Medulla oblongata (tissue), 1 donor: ENCODE data around the gene SERPINA5.
"Not testable (repeated sequence)": the region's sequence is repeated elsewhere in the genome, so short reads cannot be mapped to it uniquely, and the experiment has no call there.

Experiments used
- DNase-seq: peaks from one replicate; pipeline ENCODE4 v3.0.0-alpha.2; 2015; ENCODE audit errors: extremely low spot score

SERPINA5 gene

DNA sequence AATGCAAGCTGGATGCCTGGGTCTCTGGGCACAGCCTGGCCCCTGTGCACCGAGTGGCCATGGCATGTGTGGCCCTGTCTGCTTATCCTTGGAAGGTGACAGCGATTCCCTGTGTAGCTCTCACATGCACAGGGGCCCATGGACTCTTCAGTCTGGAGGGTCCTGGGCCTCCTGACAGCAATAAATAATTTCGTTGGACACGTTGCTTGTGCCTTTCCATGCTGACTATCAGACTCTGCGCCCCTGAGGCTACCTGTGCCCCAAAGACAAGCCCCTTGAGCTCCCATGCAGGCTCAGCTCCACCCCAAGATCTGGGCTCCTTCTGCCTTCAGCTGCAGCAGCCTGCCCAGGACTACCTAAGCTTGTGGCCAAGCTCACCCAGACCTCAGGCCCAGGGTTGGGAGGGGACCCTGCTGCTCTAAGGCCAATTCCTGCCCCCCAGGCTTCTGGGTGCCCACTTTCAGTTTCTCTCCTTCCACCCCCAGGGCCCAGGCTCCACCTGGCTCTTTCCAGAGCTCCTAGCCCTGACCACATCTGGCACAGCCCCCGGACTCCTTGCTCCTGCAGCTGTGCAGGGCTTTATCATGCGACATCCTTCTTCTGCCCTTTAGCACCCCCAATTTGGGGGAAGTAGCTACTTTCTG is 42.8 kb downstream of the SERPINA5 start:
- DNase-seq = no peak

DNA sequence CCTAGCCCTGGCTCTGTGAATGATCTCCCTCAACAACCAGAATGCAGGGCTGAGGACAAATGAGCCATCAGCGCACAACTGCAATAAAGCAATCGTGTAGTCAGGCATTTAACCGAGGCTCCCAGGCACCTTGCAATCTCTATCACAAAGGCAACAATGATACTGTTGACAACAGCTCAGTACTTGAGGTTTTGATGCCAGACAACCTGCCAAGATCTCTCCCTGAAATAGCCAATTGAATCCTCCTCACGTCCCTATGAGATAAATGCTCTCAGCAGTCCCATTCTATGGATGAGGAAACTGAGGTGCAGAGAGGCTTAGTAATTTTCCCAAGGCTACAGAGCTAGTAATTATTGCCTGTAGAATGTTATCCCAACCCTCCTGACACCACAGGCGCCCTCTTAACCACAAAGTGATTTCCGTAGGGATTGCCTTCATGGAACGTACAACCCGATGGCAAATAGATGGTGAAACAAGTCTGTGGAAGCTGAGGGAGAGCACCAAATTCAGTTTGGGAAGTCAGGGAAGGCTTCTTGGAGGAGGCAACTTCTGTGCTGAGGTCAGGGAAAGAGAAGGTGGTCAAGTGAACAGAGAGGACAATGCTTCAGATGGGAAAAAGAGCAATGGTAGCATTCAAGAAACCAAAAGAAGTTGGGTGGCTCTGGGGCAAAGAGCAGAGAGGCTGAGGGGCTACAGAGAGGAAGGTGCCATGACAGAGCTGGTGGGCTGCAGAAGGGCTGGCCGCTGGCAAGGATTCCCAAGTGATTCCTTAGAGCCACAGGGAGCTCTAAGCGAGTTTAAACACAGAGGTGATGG is 43.5 kb downstream of the SERPINA5 start:
- no peak for DNase-seq

DNA sequence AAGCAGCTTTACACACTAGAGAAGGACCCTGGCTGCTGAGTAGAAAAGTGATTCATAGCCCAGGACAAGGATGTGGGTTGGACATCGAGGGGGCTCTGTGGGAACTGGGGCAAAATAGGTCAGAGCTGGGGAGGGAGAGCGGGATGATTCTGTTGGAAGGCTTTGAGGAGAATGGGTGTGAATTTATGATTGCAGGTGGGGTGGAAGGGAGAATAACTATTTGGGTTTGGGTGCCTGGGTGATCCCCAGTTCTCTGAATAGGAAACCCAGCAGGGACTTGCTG is 44.1 kb downstream of the SERPINA5 start:
- DNase-seq = no peak

DNA sequence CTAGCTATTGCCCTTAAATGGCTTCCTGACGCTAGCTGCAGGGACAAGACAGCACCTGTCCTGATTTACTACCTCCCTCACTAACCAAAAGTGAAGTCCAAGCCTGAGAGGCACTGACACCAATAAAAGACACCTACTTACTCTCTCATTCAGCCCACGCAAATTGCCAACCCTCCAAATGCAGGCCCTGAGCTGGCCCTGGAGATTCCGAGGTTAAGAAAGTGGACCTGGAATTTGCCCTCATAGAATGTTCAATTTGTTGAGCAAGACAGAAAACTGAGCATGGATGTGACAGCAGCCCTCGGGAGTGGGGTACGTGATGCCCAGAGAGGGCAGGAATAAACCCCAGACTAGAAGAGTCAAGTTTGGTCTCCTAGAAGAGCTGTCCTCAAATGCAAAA is 47.4 kb downstream of the SERPINA5 start:
- no peak for DNase-seq

DNA sequence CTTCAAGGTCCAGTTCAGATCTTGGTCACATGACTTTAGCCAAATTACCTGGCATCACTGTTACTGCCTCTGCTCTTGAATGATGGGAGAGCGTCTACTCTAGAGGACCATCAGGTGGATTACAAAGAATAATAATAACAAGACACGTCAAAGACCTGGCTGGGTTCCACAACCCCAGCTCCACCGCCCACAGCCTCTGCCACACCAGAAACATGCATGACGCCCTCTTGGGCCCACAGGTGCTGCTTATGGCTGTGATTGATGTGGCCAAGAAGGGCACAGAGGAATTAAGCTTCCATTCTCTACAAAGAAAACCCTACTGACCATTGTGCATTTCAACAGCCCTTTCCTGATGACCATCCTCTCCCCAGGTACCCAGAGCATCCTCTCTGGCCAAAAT is 49.2 kb downstream of the SERPINA5 start:
- DNase-seq = no peak

DNA sequence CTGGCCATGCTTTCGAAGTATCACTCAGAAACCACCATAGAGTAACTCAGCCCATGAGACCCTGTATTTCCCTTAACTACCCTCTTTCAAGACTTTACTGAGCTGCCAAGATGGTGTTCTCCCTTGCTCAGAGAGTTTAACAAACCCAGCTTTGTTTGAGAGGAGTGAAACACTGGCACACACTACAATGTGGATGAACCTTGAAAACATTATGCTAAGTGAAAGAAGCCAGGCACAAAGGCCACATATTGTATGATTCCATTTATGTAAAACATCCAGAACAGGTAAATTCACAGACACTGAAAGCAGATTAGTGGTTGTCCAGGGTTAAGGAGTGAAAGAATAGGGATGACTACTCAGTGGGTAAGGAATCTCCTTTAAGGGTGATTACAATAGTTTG is 49.8 kb downstream of the SERPINA5 start:
- no peak for DNase-seq

DNA sequence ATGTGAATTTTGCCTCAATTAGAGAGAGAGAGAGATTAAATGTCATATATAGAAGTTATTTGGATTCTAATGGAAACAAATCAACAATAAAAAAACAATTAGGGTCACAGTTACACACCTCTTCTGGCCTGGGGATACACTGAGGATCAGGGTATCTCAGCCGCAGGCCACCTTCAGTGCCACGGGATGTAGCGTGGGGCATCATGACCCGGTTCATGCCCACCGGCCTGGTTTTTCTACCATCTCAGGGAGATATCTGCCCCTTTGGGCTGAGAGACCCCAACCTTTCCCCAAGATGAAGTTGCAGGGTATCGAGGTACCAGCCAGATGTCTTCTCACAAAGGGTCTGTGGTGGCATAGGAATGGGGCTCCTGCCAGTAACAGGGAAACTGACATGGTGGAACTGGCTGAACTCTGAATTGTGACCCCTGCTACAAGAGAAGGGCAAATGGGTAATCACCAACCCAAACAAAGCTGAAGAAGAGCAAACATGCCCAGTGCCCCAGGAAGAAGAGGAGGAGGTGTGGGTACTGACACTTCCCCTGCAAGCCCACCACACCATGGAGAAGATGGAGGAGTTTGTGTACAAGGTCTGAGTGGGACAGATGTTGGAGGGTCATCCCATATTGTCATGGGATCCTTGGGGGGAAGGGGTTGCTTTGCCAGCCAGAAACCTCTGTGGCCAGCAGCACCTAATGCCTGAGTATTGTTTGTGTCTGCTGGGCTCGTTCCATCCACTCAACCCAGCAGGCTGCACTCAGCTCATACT is 50.5 kb downstream of the SERPINA5 start:
- no peak for DNase-seq

DNA sequence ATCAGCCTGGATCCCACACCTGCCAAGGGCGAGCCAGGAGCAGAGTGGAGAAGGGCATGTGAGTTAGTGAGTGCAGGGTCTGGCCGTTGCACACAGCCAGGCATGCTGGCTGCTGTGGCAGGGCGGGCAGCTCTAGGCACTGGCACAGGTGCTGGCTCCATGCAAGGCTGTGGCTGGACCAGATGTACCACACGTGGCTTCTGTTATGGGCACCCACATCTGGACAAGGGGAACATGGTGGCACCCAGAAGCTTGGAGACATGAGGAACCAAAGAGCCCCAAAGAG is 51.0 kb downstream of the SERPINA5 start:
- no peak for DNase-seq

DNA sequence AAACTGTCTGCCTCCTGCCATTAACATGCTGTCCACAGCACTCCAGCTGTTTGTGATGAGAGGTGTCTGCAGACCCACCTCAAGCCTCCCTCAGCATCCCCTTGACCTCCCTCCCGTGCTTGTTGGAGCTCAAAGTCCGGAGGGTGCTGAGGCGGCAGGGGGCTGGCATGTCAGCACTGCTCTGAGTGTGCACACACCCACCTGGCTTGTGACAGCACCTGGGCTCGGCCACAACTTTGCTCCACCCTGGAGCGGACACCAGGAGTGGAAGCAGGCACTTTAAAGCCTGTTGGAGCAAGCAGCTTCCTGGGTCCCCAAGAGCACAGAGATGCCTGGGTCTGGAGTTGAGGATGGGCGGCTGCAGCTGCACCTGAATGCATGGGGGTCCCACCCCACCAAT is 51.9 kb downstream of the SERPINA5 start:
- no peak for DNase-seq

DNA sequence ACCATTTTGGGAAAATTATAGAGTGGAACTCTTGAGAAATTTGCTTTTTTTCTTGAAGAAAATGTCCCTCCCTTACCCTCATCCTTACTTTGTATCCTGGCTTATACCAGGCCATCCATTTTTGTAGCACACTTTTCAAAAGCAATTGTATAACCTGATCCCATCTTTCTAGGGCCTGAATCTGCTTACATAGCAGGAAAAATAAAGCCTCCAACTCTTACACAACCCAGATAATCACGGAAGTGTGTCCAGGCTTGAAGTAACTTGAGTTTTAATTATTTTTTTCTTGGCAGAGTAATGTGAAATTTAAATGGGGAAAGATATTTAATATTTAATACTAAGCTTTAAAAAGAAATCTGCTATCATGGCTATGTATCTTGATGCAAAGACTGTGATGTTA is 53.9 kb downstream of the SERPINA5 start:
- no peak for DNase-seq

DNA sequence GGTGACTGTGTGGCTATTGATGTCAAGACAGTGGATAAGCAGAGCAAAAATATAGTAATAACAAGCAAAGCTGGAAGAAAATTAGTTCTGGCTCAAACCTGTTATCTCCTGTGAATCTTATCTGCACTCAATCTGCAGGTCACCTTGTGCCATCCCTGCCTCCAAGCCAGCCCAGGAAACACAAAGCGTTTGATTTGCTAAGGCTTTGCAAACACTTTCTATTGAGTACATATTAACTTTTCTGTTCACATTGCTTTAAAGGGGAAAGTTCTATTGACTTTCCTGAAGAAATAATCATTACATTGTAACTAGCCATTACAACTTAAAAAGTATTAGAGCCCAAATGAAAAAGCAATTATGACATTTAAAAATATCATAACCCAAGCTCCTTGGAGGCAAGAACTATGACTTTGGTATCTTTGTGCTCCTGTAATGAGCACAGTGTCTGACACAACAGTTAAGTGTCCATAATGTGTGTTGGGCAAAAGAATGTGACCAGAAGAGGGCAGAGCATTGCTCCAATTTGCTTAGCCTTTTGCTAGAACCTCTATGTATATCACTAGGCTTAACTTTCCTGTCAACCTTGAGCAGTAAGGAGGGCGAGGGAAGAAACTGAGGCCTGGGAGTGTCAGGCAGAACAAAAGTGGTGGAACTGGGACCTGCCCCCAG is 55.7 kb downstream of the SERPINA5 start:
- no peak for DNase-seq

DNA sequence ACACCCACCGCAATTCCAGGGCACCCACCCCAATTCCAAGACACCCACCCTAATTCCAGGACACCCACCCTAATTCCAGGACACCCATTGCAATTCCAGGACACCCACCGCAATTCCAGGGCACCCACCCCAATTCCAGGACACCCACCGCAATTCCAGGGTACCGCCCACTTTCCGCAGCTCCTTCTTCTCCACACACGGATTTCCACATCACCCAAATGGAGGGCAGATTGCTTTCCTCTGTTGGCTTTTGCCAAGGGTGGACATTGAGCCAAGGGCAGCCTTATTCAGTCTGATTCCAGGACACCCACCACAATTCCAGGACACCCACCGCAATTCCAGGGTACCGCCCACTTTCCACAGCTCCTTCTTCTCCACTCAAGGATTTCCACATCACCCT is 56.6 kb downstream of the SERPINA5 start:
- DNase-seq = not testable (repeated sequence)

DNA sequence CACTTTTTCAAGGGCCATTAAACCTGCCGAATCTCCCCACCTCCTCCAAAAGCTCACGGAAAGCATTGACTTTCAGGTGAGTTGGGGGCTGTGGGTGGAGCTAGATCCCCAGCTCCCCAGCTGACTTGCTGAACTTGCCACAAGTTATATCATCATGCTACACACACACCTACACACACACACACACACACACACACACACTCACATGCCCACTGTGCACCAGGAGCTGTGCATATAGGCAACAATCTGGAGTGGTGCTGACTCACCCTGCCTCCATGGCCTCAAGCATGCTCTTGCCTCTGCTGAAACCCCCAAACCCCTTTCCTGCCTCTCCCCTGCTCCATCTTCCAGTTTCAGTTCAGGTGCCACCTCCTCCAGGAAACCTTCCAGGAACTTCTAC is 57.1 kb downstream of the SERPINA5 start:
- DNase-seq = no peak

DNA sequence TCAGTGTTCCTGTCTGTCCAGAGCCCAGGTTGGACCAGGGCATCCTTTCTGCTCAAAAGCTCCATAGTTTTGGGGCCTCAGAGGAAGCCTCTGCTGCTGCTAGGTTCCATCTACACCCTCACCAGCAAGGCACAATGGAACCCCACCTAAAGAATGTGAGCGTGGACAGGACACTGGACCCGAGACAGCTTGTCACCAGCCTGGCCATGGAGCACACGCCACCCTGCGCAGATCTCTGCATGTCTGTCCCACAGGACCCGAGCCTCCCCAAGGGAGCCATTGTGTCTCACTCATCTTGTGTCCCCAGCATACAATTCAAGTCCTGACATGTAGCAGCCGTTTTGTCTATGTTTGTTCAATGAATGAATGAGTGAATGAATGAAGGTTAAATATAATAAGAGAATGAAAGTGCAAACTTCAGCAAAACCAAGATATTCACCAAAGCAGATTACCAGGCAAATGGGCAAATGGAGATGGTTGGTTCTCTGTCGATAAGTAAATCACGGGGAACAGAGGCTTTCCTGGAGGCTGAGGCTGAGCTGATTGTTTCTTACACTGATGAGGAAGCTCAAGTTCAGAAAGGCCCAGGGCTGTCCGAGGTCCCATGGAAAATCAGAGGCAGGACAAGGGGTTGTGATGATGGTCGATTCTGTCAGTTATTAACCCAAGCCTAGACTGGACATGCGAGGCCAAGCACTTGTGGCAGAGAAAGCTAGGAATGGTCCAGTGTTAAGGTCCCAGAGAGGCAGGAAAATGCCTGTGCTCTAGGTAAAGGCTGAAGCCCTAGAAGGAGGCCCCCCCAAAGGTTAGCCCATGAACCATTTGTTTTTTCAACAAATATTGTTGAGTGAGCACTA is 58.0 kb downstream of the SERPINA5 start:
- DNase-seq = no peak

DNA sequence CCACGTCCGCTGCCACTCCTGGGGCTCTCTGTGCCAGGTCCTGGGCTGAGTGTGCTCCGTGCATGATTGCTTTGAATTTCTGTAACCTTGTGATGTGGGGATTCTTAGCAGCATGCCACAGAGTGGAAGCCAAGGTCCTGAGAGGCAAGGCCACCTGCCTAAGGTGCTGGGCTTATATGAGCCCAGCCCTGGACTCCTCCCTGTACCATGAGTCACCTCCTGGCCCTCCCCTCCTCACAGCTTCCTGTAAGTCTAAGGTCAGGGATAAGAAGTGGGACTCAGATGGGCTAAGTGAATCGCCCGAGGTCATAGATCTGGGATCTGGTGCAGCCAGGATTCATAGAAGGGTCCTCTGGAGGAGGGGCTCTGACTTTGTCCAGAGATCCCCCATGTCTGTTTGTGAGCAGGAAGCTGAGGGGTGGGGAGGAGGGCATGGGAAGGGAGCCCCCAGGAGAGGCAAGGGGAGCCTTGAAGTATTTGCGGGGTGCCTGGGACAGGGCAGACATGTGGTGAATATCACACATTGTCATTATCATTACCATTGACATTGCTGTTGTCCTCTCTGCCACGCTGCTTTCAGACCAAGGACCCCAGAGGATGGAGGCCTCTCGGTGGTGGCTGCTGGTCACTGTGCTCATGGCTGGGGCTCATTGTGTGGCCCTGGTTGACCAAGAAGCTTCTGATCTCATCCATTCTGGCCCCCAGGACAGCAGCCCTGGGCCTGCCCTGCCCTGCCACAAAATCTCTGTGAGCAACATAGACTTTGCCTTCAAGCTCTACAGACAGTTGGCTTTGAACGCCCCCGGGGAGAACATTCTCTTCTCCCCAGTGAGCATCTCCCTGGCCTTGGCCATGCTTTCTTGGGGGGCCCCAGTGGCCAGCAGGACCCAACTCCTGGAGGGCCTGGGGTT is 59.8 kb downstream of the SERPINA5 start:
- DNase-seq = no peak

DNA sequence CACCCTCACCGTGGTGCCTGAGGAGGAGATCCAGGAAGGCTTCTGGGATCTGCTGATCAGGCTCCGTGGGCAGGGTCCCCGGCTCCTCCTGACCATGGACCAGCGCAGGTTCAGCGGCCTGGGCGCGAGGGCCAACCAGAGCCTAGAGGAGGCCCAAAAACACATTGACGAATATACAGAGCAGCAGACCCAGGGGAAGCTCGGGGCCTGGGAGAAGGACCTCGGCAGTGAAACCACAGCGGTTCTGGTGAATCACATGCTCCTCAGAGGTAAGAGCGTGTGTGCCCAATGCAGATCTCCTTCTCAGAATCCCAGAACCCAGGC is 60.4 kb downstream of the SERPINA5 start:
- DNase-seq = no peak
